ENCODE data around the gene EPB41L5.
A peak's percentile ranks its signal among the peaks of the same experiment; 100 is the strongest.

Gene EPB41L5

GRCh38 chr2:120174963-120175581 lies 162.2 kb downstream of the EPB41L5 start:
- no peak overlapping the region for H3K4me3 ChIP-seq (replicated peaks in 1 of 2; ENCODE audit: low read depth in 2 of 2, low read length in 2 of 2)

GRCh38 chr2:120176526-120176925 lies 163.6 kb downstream of the EPB41L5 start:
- TF ChIP-seq, protein P1, sequence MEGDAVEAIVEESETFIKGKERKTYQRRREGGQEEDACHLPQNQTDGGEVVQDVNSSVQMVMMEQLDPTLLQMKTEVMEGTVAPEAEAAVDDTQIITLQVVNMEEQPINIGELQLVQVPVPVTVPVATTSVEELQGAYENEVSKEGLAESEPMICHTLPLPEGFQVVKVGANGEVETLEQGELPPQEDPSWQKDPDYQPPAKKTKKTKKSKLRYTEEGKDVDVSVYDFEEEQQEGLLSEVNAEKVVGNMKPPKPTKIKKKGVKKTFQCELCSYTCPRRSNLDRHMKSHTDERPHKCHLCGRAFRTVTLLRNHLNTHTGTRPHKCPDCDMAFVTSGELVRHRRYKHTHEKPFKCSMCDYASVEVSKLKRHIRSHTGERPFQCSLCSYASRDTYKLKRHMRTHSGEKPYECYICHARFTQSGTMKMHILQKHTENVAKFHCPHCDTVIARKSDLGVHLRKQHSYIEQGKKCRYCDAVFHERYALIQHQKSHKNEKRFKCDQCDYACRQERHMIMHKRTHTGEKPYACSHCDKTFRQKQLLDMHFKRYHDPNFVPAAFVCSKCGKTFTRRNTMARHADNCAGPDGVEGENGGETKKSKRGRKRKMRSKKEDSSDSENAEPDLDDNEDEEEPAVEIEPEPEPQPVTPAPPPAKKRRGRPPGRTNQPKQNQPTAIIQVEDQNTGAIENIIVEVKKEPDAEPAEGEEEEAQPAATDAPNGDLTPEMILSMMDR (IDR thresholded peaks at IDR 0.05; ENCODE audit: low read depth, low read length): no peak

More at GRCh38 chr2:120174963-120175581, 162.2 kb downstream of the EPB41L5 start:
- DNase-seq (ENCODE audit: low read depth in 2 of 2): peak; percentile 81 to 85
- TF ChIP-seq, protein P1 (IDR thresholded peaks at IDR 0.05; ENCODE audit: low read depth, low read length): peak; percentile 56

GRCh38 chr2:120177001-120177621 lies 164.2 kb downstream of the EPB41L5 start:
- TF ChIP-seq, protein P1 (IDR thresholded peaks at IDR 0.05; ENCODE audit: low read depth, low read length): peak; percentile 1
- peak in 1 of 2 donors; percentile 12 for DNase-seq (ENCODE audit: low read depth in 2 of 2)
- H3K4me3 ChIP-seq (replicated peaks in 1 of 2; ENCODE audit: low read depth in 2 of 2, low read length in 2 of 2): no peak overlapping the region

More at GRCh38 chr2:120176526-120176925, 163.6 kb downstream of the EPB41L5 start:
- DNase-seq (ENCODE audit: low read depth in 2 of 2): no peak
- no peak overlapping the region for H3K4me3 ChIP-seq (replicated peaks in 1 of 2; ENCODE audit: low read depth in 2 of 2, low read length in 2 of 2)

- no peak overlapping the region for H3K4me3 ChIP-seq (replicated peaks in 1 of 2; ENCODE audit: low read depth in 2 of 2, low read length in 2 of 2)
- TF ChIP-seq, protein P1 (IDR thresholded peaks at IDR 0.05; ENCODE audit: low read depth, low read length): no peak
- DNase-seq (ENCODE audit: low read depth in 2 of 2): no peak
These were observed 165.1 kb downstream of the EPB41L5 start for GRCh38 chr2:120177973-120178372.

DNA sequence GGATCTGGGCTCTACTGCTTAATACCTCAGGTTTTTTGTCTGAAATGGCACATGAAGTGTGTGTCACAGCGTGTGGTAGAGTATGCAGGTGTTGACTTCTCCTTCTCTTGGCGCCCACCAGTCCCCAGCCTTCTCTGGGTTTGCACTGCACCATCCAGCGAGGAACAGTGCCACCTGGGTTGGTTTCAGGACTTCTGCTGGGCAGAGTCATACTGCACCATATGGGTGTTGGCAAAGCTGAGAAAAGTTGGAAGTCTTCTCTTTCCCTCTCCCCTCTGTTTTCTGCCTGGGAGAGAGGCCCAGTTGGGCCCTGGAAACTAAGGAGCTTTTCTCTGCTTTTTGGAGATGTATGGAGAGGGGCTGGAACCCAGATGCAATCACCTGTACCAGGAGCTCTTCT lies 166.5 kb downstream of the EPB41L5 start:
- no peak overlapping the region for H3K4me3 ChIP-seq (replicated peaks in 1 of 2; ENCODE audit: low read depth in 2 of 2, low read length in 2 of 2)
- DNase-seq (ENCODE audit: low read depth in 2 of 2): no peak
- TF ChIP-seq, protein P1 (IDR thresholded peaks at IDR 0.05; ENCODE audit: low read depth, low read length): no peak

DNA sequence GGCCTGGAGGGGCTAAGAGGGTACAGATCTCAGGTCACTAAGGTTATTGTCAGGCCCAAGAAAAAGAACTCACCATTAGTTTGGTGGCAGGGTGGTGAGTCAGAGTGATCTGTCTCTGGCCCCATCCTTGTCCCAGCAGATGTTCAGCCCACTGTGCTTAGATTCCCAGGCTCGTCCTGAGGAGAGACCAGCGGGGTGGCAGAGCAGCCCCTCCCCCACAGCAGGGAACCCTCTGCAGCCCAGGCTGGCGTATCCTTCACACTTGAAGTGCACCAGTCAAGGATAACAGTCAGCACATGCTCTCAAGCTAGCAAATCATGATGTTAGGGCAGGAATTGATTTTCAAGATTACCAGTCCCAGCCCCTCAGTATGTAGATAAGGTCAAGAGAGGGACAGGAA lies 167.2 kb downstream of the EPB41L5 start:
- H3K4me3 ChIP-seq (replicated peaks in 1 of 2; ENCODE audit: low read depth in 2 of 2, low read length in 2 of 2): no peak overlapping the region
- TF ChIP-seq, protein P1 (IDR thresholded peaks at IDR 0.05; ENCODE audit: low read depth, low read length): no peak
- DNase-seq (ENCODE audit: low read depth in 2 of 2): no peak

All from cardiac fibroblast (primary cell).